Measurements from ENCODE around the gene STX2. TPM values are rescaled to one million over a fixed set of nuclear protein-coding genes. Genes with fewer than 3 reads are reported as not detected.

STX2 gene
- total and polyA plus RNA-seq, 2 experiments from 2014 or later, result 16.4 to 35.4 TPM

DNA sequence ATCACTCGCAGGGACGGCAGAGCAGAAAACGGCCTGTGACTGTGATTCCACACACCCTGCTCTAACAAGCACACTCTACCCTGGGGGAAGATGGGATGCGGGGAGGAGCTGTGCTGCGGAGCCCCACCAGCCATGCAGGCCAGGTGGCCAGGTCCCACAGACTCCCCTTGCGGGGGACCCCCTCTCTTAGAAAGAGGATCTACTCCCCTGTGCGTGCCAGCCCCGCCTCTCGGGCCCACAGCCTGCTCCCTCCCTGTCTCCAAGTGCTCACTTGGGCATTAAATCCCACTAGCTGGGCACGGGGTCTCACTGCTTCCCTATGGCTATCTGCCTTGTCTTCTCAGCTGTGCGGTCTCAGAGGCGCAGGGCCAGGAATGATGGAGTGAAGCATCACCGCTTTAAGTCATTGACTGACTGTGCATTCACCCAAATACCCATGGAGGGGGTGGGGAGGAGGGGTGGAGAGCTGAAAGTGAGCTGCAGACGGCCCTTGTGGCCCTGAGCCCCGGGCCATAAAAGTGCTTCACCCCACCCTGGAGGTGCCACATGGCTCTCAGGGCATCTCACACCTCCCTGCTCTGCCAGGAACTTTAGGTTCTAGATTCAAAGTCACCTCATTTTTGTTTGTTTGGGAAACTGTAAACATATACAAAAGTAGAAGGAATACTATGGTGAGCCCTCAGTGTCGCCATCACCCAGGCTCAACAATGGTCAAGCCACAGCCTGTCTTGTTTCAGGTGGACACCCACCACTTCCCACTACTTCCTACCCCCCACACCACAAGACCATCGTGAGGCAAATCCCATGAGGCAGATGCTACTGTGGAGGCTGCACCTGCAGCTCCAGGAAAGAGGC, 9.4 kb downstream of the STX2 start:
- Mint-ChIP-seq H3K4me1 (peaks cover 50% of the 10 kb centered on the region), H3K4me3 (no peak overlapping the region), H3K27me3 (ENCODE audit: insufficient read depth, low read depth, poor library complexity) (peaks cover 4% of the 10 kb centered on the region), H3K36me3 (ENCODE audit: low read depth) (peaks cover 7% of the 10 kb centered on the region), H3K27ac (peak overlapping the region; percentile 38; the same call in 1 of the 2 replicates), H3K9me3 (peaks cover 4% of the 10 kb centered on the region; the same call in 1 of the 3 replicates)
- Histone ChIP-seq H3K9me2 (ENCODE audit: insufficient read depth) (no peaks in the 10 kb centered on the region), H3K79me2 (replicated peaks; ENCODE audit: insufficient read depth) (peaks cover 42% of the 10 kb centered on the region), H3K4me3 (no peak overlapping the region), H3F3A (replicated peaks; ENCODE audit: low read depth) (peaks cover 7% of the 10 kb centered on the region; the same call in 1 of the 2 replicates), H4K20me1 (replicated peaks; ENCODE audit: insufficient read depth) (no peaks in the 10 kb centered on the region), H3K27ac (ENCODE audit: low read depth) (peak overlapping the region; percentile 81; the same call in 1 of the 2 replicates), H2AFZ (no peak overlapping the region), H3K4me1 (ENCODE audit: insufficient read depth) (peaks cover 30% of the 10 kb centered on the region), H3K4me2 (peak overlapping the region; percentile 32; the same call in 1 of the 2 replicates), H3K36me3 (ENCODE audit: insufficient read depth) (no peaks in the 10 kb centered on the region), H3K27me3 (ENCODE audit: insufficient read depth) (no peaks in the 10 kb centered on the region)
- DNase-seq (ENCODE audit: low spot score), result no peak
- TF ChIP-seq EZH2 (IDR thresholded peaks at IDR 0.05; ENCODE audit: low read depth, unreplicated experiment) (no peak), CREB1 (CRISPR knock-in tag; IDR thresholded peaks at IDR 0.05; ENCODE audit: low read depth) (no peak), POLR2AphosphoS5 (IDR thresholded peaks at IDR 0.05; ENCODE audit: low read depth) (no peak)
- ATAC-seq, result peak; percentile 12; the same call in 2 of the 3 replicates

DNA sequence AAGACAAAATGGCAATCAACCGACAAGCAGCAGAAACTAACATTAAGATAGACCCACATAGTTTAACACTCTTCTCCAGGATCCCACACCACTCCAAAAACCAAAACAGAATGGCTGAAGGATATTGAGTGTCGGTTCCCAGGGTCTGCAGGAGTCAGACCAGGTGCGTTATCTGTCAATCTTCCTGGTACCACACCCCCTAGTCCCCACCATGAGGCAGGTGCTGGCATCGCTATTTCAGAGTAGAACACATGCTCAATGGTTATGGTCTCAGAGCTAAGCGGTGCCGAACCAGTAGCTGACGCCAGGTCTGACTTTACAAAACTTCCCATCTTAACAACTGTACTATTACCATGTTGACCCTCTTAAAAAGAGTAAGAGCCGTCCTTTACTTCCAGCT, 10.2 kb downstream of the STX2 start:
- Mint-ChIP-seq H3K27ac (0 out of 2 replicates have a peak overlapping the region, but pooled peaks have one; percentile 9), H3K4me1 (peaks cover 46% of the 10 kb centered on the region), H3K4me3 (no peak overlapping the region), H3K9me3 (peaks cover 4% of the 10 kb centered on the region; the same call in 1 of the 3 replicates), H3K36me3 (ENCODE audit: low read depth) (peaks cover 7% of the 10 kb centered on the region), H3K27me3 (ENCODE audit: insufficient read depth, low read depth, poor library complexity) (peaks cover 4% of the 10 kb centered on the region)
- peak overlapping the region; percentile 81 for H3K27ac ChIP-seq (ENCODE audit: low read depth)
- H3K4me3 ChIP-seq, result no peak overlapping the region
- ATAC-seq (peak; percentile 44), DNase-seq (ENCODE audit: low spot score) (peak; percentile 61)
- no peak overlapping the region for H3K4me2 ChIP-seq
- H2AFZ ChIP-seq, result no peak overlapping the region
- H4K20me1 ChIP-seq (replicated peaks; ENCODE audit: insufficient read depth), result no peaks in the 10 kb centered on the region
- H3K79me2 ChIP-seq (replicated peaks; ENCODE audit: insufficient read depth), result peaks cover 35% of the 10 kb centered on the region
- no peaks in the 10 kb centered on the region for H3K9me2 ChIP-seq (ENCODE audit: insufficient read depth)
- peaks cover 7% of the 10 kb centered on the region; the same call in 1 of the 2 replicates for H3F3A ChIP-seq (replicated peaks; ENCODE audit: low read depth)
- peaks cover 25% of the 10 kb centered on the region for H3K4me1 ChIP-seq (ENCODE audit: insufficient read depth)
- H3K36me3 ChIP-seq (ENCODE audit: insufficient read depth), result no peaks in the 10 kb centered on the region
- H3K27me3 ChIP-seq (ENCODE audit: insufficient read depth), result no peaks in the 10 kb centered on the region
- TF ChIP-seq REST (IDR thresholded peaks at IDR 0.05; ENCODE audit: unreplicated experiment) (no peak), ZNF114 (CRISPR knock-in tag; IDR thresholded peaks at IDR 0.05) (no peak), NANOG (IDR thresholded peaks at IDR 0.05; ENCODE audit: borderline replicate concordance) (no peak), JUNB (IDR thresholded peaks at IDR 0.05; ENCODE audit: unreplicated experiment) (no peak), CTCF (conservative IDR thresholded peaks at IDR 0.05; ENCODE audit: low read depth in 2 of 2) (no peak), CREB1 (CRISPR knock-in tag; IDR thresholded peaks at IDR 0.05; ENCODE audit: low read depth) (no peak), EZH2phosphoT487 (IDR thresholded peaks at IDR 0.05; ENCODE audit: unreplicated experiment) (no peak), ETS1 (IDR thresholded peaks at IDR 0.05) (no peak), POLR2AphosphoS5 (IDR thresholded peaks at IDR 0.05; ENCODE audit: low read depth) (no peak), EZH2 (IDR thresholded peaks at IDR 0.05; ENCODE audit: low read depth, unreplicated experiment) (no peak)

Data from GM23338 (cell line).